ENCODE results near the gene C19orf47. TPM values are rescaled to one million over a fixed set of nuclear protein-coding genes. Genes with fewer than 3 reads are reported as not detected.

C19orf47 gene
- total RNA-seq, 1 donor = 11.2 TPM

- TF ChIP-seq, protein P1, sequence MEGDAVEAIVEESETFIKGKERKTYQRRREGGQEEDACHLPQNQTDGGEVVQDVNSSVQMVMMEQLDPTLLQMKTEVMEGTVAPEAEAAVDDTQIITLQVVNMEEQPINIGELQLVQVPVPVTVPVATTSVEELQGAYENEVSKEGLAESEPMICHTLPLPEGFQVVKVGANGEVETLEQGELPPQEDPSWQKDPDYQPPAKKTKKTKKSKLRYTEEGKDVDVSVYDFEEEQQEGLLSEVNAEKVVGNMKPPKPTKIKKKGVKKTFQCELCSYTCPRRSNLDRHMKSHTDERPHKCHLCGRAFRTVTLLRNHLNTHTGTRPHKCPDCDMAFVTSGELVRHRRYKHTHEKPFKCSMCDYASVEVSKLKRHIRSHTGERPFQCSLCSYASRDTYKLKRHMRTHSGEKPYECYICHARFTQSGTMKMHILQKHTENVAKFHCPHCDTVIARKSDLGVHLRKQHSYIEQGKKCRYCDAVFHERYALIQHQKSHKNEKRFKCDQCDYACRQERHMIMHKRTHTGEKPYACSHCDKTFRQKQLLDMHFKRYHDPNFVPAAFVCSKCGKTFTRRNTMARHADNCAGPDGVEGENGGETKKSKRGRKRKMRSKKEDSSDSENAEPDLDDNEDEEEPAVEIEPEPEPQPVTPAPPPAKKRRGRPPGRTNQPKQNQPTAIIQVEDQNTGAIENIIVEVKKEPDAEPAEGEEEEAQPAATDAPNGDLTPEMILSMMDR (IDR thresholded peaks at IDR 0.05; ENCODE audit: insufficient read depth, low read depth, low read length) = no peak
- H3K4me3 ChIP-seq (ENCODE audit: low read depth, low read length) = peak overlapping the region; percentile 87
- no peak for DNase-seq (ENCODE audit: low read depth)
These were observed 64.6 kb downstream of the C19orf47 start for GRCh38 chr19:40283414-40284250.

GRCh38 chr19:40282920-40283319 lies 65.3 kb downstream of the C19orf47 start:
- peak; percentile 34 for DNase-seq (ENCODE audit: low read depth)
- no peak overlapping the region for H3K4me3 ChIP-seq (ENCODE audit: low read depth, low read length)
- TF ChIP-seq, protein P1 (IDR thresholded peaks at IDR 0.05; ENCODE audit: insufficient read depth, low read depth, low read length) = no peak

DNA sequence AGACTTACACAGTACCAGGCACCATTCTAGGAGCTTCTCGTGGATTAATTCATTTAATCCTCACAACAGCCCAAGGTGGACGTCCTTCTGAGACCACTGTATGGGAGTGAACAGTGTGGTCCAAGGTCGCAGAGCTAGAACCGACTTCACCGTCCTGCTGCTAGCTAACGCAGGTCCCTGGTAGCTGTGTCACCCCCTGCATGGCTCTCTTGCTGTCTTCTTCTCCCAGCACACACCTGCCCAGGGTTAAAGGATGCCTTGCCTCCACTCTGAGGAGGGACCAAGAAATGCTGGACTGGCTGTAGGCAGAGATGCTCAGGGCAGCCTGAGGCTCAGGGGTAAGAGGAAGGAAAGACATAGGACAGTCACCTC lies 66.0 kb downstream of the C19orf47 start:
- DNase-seq (ENCODE audit: low read depth) = no peak

GRCh38 chr19:40281381-40282208 lies 66.6 kb downstream of the C19orf47 start:
- H3K4me3 ChIP-seq (ENCODE audit: low read depth, low read length) = no peak overlapping the region
- no peak for DNase-seq (ENCODE audit: low read depth)
- TF ChIP-seq, protein P1 (IDR thresholded peaks at IDR 0.05; ENCODE audit: insufficient read depth, low read depth, low read length) = no peak

More for the DNA sequence above, 66.0 kb downstream of the C19orf47 start:
- TF ChIP-seq, protein P1 (IDR thresholded peaks at IDR 0.05; ENCODE audit: insufficient read depth, low read depth, low read length) = no peak
- no peak overlapping the region for H3K4me3 ChIP-seq (ENCODE audit: low read depth, low read length)

- DNase-seq (ENCODE audit: low read depth) = no peak
- TF ChIP-seq, protein P1 (IDR thresholded peaks at IDR 0.05; ENCODE audit: insufficient read depth, low read depth, low read length) = no peak
- H3K4me3 ChIP-seq (ENCODE audit: low read depth, low read length) = no peak overlapping the region
These were observed 67.5 kb downstream of the C19orf47 start for GRCh38 chr19:40280608-40281221.

GRCh38 chr19:40279761-40280607 lies 68.2 kb downstream of the C19orf47 start:
- H3K4me3 ChIP-seq (ENCODE audit: low read depth, low read length) = no peak overlapping the region
- TF ChIP-seq, protein P1 (IDR thresholded peaks at IDR 0.05; ENCODE audit: insufficient read depth, low read depth, low read length) = no peak
- DNase-seq (ENCODE audit: low read depth) = no peak
